ENCODE data around the gene ZNF524.
A peak's percentile ranks its signal among the peaks of the same experiment; 100 is the strongest.

Gene ZNF524

GRCh38 chr19:55621205-55621672 lies 21.2 kb downstream of the ZNF524 start:
- H3K4me3 ChIP-seq (ENCODE audit: low read depth, low read length): no peak overlapping the region
- TF ChIP-seq CTCF (IDR thresholded peaks at IDR 0.05; ENCODE audit: low read depth, low read length, missing control alignments): no peak
- DNase-seq (ENCODE audit: low read depth): no peak

GRCh38 chr19:55621673-55622231 lies 21.7 kb downstream of the ZNF524 start:
- no peak for DNase-seq (ENCODE audit: low read depth)
- TF ChIP-seq CTCF (IDR thresholded peaks at IDR 0.05; ENCODE audit: low read depth, low read length, missing control alignments): no peak
- no peak overlapping the region for H3K4me3 ChIP-seq (ENCODE audit: low read depth, low read length)

GRCh38 chr19:55622242-55622969 lies 22.3 kb downstream of the ZNF524 start:
- H3K4me3 ChIP-seq (ENCODE audit: low read depth, low read length): no peak overlapping the region
- TF ChIP-seq CTCF (IDR thresholded peaks at IDR 0.05; ENCODE audit: low read depth, low read length, missing control alignments): no peak
- no peak for DNase-seq (ENCODE audit: low read depth)

GRCh38 chr19:55623130-55623529 lies 23.0 kb downstream of the ZNF524 start:
- no peak for DNase-seq (ENCODE audit: low read depth)
- H3K4me3 ChIP-seq (ENCODE audit: low read depth, low read length): no peak overlapping the region
- TF ChIP-seq CTCF (IDR thresholded peaks at IDR 0.05; ENCODE audit: low read depth, low read length, missing control alignments): no peak

- DNase-seq (ENCODE audit: low read depth): no peak
- TF ChIP-seq CTCF (IDR thresholded peaks at IDR 0.05; ENCODE audit: low read depth, low read length, missing control alignments): no peak
- H3K4me3 ChIP-seq (ENCODE audit: low read depth, low read length): peak overlapping the region; percentile 22
Measured at GRCh38 chr19:55623561-55623960, 23.5 kb downstream of the ZNF524 start.

- DNase-seq (ENCODE audit: low read depth): no peak
- TF ChIP-seq CTCF (IDR thresholded peaks at IDR 0.05; ENCODE audit: low read depth, low read length, missing control alignments): no peak
- peak within 1 kb of the TSS; percentile 41 for H3K4me3 ChIP-seq (ENCODE audit: low read depth, low read length)
Measured at GRCh38 chr19:55624109-55625003, 24.3 kb downstream of the ZNF524 start, which contains the start of gene ZNF784. TSS of gene ZNF784 (minus strand) at chr19:55624566. CDS start at chr19:55624561, 5 bp downstream.

All from GM12864 (cell line).